GM12878 (cell line): Measurements from ENCODE around the gene TSHZ2. TPM values are rescaled to one million over a fixed set of nuclear protein-coding genes. Genes with fewer than 3 reads are reported as not detected.

Experiments used
- ATAC-seq: fragments of 200-7000 bp; cut with Tn5 transposase; 3 replicates; pipeline ENCODE4 v1.9.1; 2020; ENCODE audit warnings: mild to moderate bottlenecking, moderate library complexity
- BruUV-seq: library from RNA; stranded (reverse); fragments of 400-500 nt; replicated peaks from 2 replicates; lab custom pipeline; 2021; lab: Mats Ljungman, UMichigan
- CTCF ChIA-PET: fragments of 300-600 bp; sonication (Branson Sonifier 250); formaldehyde crosslinking; extraction: SDS; loops from one replicate; lab custom pipeline; 2021; ENCODE audit warnings: inconsistent platforms; lab: Yijun Ruan, JAX
- POLR2A ChIA-PET: fragments of 350-600 bp; formaldehyde crosslinking; extraction: SDS; loops from one replicate; lab custom pipeline; 2021; ENCODE audit warnings: inconsistent platforms; lab: Charles Lee
- RAD21 ChIA-PET: fragments of 300-600 bp; sonication (Branson Sonifier 250); formaldehyde crosslinking; loops from one replicate; lab custom pipeline; 2023; ENCODE audit warnings: antibody characterized with exemption; ENCODE audit not compliant: unreplicated experiment; lab: Charles Lee
- SMC1A ChIA-PET: fragments of 300-600 bp; sonication (Branson Sonifier 250); formaldehyde crosslinking; loops from one replicate; lab custom pipeline; 2023; ENCODE audit not compliant: unreplicated experiment, uncharacterized antibody; lab: Charles Lee
- DNase-seq: peaks from one replicate; pipeline ENCODE4 v3.0.0-alpha.2; 2011; ENCODE audit warnings: low read depth, low spot score
- FAIRE-seq: peaks from 3 replicates; lab custom pipeline; 2011; peaks lifted over from hg19 to GRCh38; lab: Jason Lieb, UNC
- H2AFZ ChIP-seq: 2 replicates; pipeline ENCODE4 v1.6.0; 2011; ENCODE audit warnings: low read depth, low read length, control low read depth; ENCODE audit not compliant: control insufficient read depth
- H3K27ac ChIP-seq: 2 replicates; pipeline ENCODE4 v1.5.1; 2011; ENCODE audit warnings: control low read depth; ENCODE audit not compliant: control insufficient read depth, insufficient read depth
- H3K27me3 ChIP-seq, 2 experiments: replicated peaks in 1 of 2; 2 replicates each; pipeline versions ENCODE4 v1.6.0 to v1.6.1; 2011; ENCODE audit warnings: low read length in 1 of 2; ENCODE audit not compliant: control insufficient read depth in 2 of 2, insufficient read depth in 2 of 2
- H3K36me3 ChIP-seq, 2 experiments: 2 replicates each; pipeline ENCODE4 v1.5.1; 2011; ENCODE audit warnings: low read length in 1 of 2; ENCODE audit not compliant: control insufficient read depth in 2 of 2, insufficient read depth in 2 of 2
- H3K4me1 ChIP-seq: 2 replicates; pipeline ENCODE4 v1.6.1; 2011; ENCODE audit warnings: mild to moderate bottlenecking, low read length, moderate library complexity, mixed read lengths; ENCODE audit not compliant: control insufficient read depth, insufficient read depth
- H3K4me2 ChIP-seq: 2 replicates; pipeline ENCODE4 v1.6.0; 2011; ENCODE audit warnings: control low read depth; ENCODE audit not compliant: control insufficient read depth, insufficient read depth
- H3K4me3 ChIP-seq: fragments of 200-600 bp; sonication (generic); 2 replicates; pipeline ENCODE4 v1.5.1; 2016
- H3K79me2 ChIP-seq: 2 replicates; pipeline ENCODE4 v1.6.0; 2011; ENCODE audit warnings: low read length; ENCODE audit not compliant: control insufficient read depth, insufficient read depth
- H3K9ac ChIP-seq: 2 replicates; pipeline ENCODE4 v1.8.0; 2011; ENCODE audit warnings: low read length, control low read depth, mixed read lengths; ENCODE audit not compliant: control insufficient read depth, insufficient read depth
- H3K9me3 ChIP-seq: replicated peaks from 3 replicates; pipeline ENCODE4 v1.5.1; 2011; ENCODE audit warnings: mild to moderate bottlenecking, low read length; ENCODE audit not compliant: control insufficient read depth, insufficient read depth
- H4K20me1 ChIP-seq: 2 replicates; pipeline ENCODE4 v1.6.0; 2011; ENCODE audit not compliant: control insufficient read depth, insufficient read depth
- BACH1 ChIP-seq: fragments of 450-650 bp; IDR thresholded peaks from 2 replicates; pipeline ENCODE4 v1.6.1; 2017; ENCODE audit warnings: mild to moderate bottlenecking, borderline replicate concordance
- CBX5 ChIP-seq: sonication (generic); IDR thresholded peaks from 2 replicates; pipeline ENCODE4 v1.6.1; 2016; ENCODE audit warnings: low read depth, moderate library complexity, mild to moderate bottlenecking, inconsistent platforms
- CHD1 ChIP-seq: IDR thresholded peaks from 2 replicates; pipeline ENCODE4 v1.6.1; 2012; ENCODE audit warnings: low read depth, low read length, improper control_type of control experiment
- CHD2 ChIP-seq: IDR thresholded peaks from 2 replicates; pipeline ENCODE4 v1.6.1; 2011; ENCODE audit warnings: low read depth, low read length, improper control_type of control experiment, borderline replicate concordance
- CREB1 ChIP-seq: IDR thresholded peaks from 2 replicates; pipeline ENCODE4 v1.6.1; 2012; ENCODE audit warnings: low read depth, mild to moderate bottlenecking, inconsistent platforms
- FOXK2 ChIP-seq: fragments of 450-650 bp; IDR thresholded peaks from 2 replicates; pipeline ENCODE4 v1.6.1; 2017; ENCODE audit warnings: mild to moderate bottlenecking, moderate library complexity
- KAT2A ChIP-seq: conservative IDR thresholded peaks from 2 replicates; pipeline ENCODE4 v1.6.1; 2011; ENCODE audit warnings: low read depth, low read length; ENCODE audit not compliant: control insufficient read depth
- MTA2 ChIP-seq: fragments of 450-650 bp; IDR thresholded peaks from 2 replicates; pipeline ENCODE4 v1.6.1; 2016; ENCODE audit warnings: low read depth, mild to moderate bottlenecking, moderate library complexity
- POU2F2 ChIP-seq: IDR thresholded peaks from 3 replicates; pipeline ENCODE4 v1.6.1; 2011; ENCODE audit warnings: low read depth, mild to moderate bottlenecking, low read length, borderline replicate concordance
- RAD51 ChIP-seq: fragments of 450-650 bp; IDR thresholded peaks from 2 replicates; pipeline ENCODE4 v1.6.1; 2016; ENCODE audit warnings: moderate library complexity, mild to moderate bottlenecking, inconsistent platforms
- RUNX3 ChIP-seq: IDR thresholded peaks from 2 replicates; pipeline ENCODE4 v1.6.1; 2012; ENCODE audit warnings: low read length, inconsistent platforms
- SP1 ChIP-seq: IDR thresholded peaks from one replicate; pipeline ENCODE4 v1.6.1; 2011; ENCODE audit warnings: low read depth, low read length
- SUZ12 ChIP-seq: fragments of 200-600 bp; sonication (generic); IDR thresholded peaks from one replicate; pipeline ENCODE4 v1.6.1; 2018; ENCODE audit warnings: antibody characterized with exemption, mild to moderate bottlenecking; ENCODE audit not compliant: unreplicated experiment
- TCF7 ChIP-seq: IDR thresholded peaks from 2 replicates; pipeline ENCODE4 v1.6.1; 2014; ENCODE audit warnings: antibody characterized with exemption, borderline replicate concordance
- ZBTB40 ChIP-seq: fragments of 450-650 bp; IDR thresholded peaks from 2 replicates; pipeline ENCODE4 v1.6.1; 2016; ENCODE audit warnings: mild to moderate bottlenecking, moderate library complexity, borderline replicate concordance
- ZNF207 ChIP-seq: fragments of 450-650 bp; IDR thresholded peaks from 2 replicates; pipeline ENCODE4 v1.6.1; 2014; ENCODE audit warnings: antibody characterized with exemption, mild to moderate bottlenecking, borderline replicate concordance
- WGBS: methylation state at CpG from one replicate; pipeline ENCODE4 v1.1.6; 2016; ENCODE audit warnings: low lambda C conversion rate; ENCODE audit not compliant: insufficient replicate concordance, insufficient coverage; ENCODE audit errors: missing lambda C conversion rate; 5-methylcytosine and 5-hydroxymethylcytosine counted together
- in situ Hi-C: fragments of 300-500 bp; cut with MboI; formaldehyde crosslinking; loops from 9 replicates; pipeline ENCODE4 v1.14.3; 2018; ENCODE audit warnings: mixed read lengths
- intact Hi-C: fragments of 100-400 bp; cut with micrococcal nuclease; formaldehyde crosslinking; loops from one replicate; pipeline ENCODE4 v1.14.2; 2022; ENCODE audit not compliant: unreplicated experiment
- polyA plus RNA-seq, 11 experiments: library from polyadenylated mRNA; depleted of rRNA in 4 of 11; unstranded in 6 of 11; stranded (reverse) in 5 of 11; fragments of >200 nt; fragmentation: Nextera tagmentation in 4 of 11; fragmentation: Illumina TruSeq in 1 of 11; extraction: Ambion mirVana in 4 of 11; extraction: Trizol in 1 of 11; gene quantifications; 1 replicate in 1 of 11; 2 replicates in 10 of 11; pipeline versions ENCODE4 v1.2.1 to v1.2.3, GENCODE V29; 2011 to 2016; ENCODE audit warnings: inconsistent platforms in 2 of 11, missing spikeins in 2 of 11, low read depth in 1 of 11
- total RNA-seq, 4 experiments: library from RNA; depleted of rRNA in 3 of 4; stranded (reverse); fragments of >200 nt in 3 of 4; fragmentation: Illumina TruSeq in 1 of 4; extraction: Trizol in 1 of 4; gene quantifications; 2 replicates each; pipeline versions ENCODE4 v1.2.1 to v1.2.3, GENCODE V29; 2013 to 2021
- TF ChIP-seq, protein P1 (sequence below): fragments of 150-350 bp; IDR thresholded peaks from 2 replicates; pipeline ENCODE4 v1.6.1; 2016; ENCODE audit warnings: low read depth, low read length

Gene TSHZ2
- total and polyA plus RNA-seq, 10 of the 15 experiments (the other 5 are each of a cell fraction or from before 2014, with no cell fraction given) = 0.01 to 0.86 (median 0.13) TPM; not detected in 2

GRCh38 chr20:53274365-53274764 is 302.2 kb downstream of the TSHZ2 start (continued):
- TF ChIP-seq MTA2 (no peak), SUZ12 (no peak), KAT2A (no peak), CHD1 (no peak)
- TF ChIP-seq, protein P1, sequence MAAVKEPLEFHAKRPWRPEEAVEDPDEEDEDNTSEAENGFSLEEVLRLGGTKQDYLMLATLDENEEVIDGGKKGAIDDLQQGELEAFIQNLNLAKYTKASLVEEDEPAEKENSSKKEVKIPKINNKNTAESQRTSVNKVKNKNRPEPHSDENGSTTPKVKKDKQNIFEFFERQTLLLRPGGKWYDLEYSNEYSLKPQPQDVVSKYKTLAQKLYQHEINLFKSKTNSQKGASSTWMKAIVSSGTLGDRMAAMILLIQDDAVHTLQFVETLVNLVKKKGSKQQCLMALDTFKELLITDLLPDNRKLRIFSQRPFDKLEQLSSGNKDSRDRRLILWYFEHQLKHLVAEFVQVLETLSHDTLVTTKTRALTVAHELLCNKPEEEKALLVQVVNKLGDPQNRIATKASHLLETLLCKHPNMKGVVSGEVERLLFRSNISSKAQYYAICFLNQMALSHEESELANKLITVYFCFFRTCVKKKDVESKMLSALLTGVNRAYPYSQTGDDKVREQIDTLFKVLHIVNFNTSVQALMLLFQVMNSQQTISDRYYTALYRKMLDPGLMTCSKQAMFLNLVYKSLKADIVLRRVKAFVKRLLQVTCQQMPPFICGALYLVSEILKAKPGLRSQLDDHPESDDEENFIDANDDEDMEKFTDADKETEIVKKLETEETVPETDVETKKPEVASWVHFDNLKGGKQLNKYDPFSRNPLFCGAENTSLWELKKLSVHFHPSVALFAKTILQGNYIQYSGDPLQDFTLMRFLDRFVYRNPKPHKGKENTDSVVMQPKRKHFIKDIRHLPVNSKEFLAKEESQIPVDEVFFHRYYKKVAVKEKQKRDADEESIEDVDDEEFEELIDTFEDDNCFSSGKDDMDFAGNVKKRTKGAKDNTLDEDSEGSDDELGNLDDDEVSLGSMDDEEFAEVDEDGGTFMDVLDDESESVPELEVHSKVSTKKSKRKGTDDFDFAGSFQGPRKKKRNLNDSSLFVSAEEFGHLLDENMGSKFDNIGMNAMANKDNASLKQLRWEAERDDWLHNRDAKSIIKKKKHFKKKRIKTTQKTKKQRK = no peak

GRCh38 chr20:53274807-53275206 is 302.6 kb downstream of the TSHZ2 start:
- Histone ChIP-seq H3K4me3 (no peak overlapping the region), H4K20me1 (no peaks in the 10 kb centered on the region), H3K9ac (no peak overlapping the region), H3K79me2 (no peaks in the 10 kb centered on the region), H3K4me1 (no peaks in the 10 kb centered on the region), H3K27me3 (no peaks in the 10 kb centered on the region; a peak in 1 of 4 replicates), H3K27ac (no peak overlapping the region), H3K36me3 (no peaks in the 10 kb centered on the region), H2AFZ (no peak overlapping the region), H3K4me2 (no peak overlapping the region), H3K9me3 (no peaks in the 10 kb centered on the region)
- CTCF ChIA-PET = no interaction called here
- FAIRE-seq (no peak), DNase-seq (no peak), ATAC-seq (no peak)
- RAD21 ChIA-PET = interaction anchor here (1.0 kb wide), 1 partner anchor 683 kb away, joined by 4 read pairs; no protein-coding TSS in a partner anchor
- SMC1A ChIA-PET = no interaction called here
- POLR2A ChIA-PET = no interaction called here
- whole genome bisulfite sequencing = 52% methylated on average over 3 of the region's 3 CpGs
- no TSS peak for BruUV-seq
- intact Hi-C loops (no loop called here), in situ Hi-C loops (no loop called here)
- TF ChIP-seq RAD51 = no peak
- no peak for TF ChIP-seq SP1
- no peak for TF ChIP-seq CHD2
- TF ChIP-seq RUNX3 = no peak
- no peak for TF ChIP-seq ZNF207
- no peak for TF ChIP-seq FOXK2
- TF ChIP-seq CREB1 = no peak
- no peak for TF ChIP-seq BACH1
- TF ChIP-seq CBX5 = no peak
- TF ChIP-seq TCF7 = no peak
- no peak for TF ChIP-seq ZBTB40
- TF ChIP-seq POU2F2 = no peak
